ENCODE measurements around the gene MSMO1. TPM values are rescaled to one million over a fixed set of nuclear protein-coding genes. Genes with fewer than 3 reads are reported as not detected.

Gene MSMO1
- total and polyA plus RNA-seq, 5 donors: 12.9 to 29.0 (median 18.0) TPM

DNA sequence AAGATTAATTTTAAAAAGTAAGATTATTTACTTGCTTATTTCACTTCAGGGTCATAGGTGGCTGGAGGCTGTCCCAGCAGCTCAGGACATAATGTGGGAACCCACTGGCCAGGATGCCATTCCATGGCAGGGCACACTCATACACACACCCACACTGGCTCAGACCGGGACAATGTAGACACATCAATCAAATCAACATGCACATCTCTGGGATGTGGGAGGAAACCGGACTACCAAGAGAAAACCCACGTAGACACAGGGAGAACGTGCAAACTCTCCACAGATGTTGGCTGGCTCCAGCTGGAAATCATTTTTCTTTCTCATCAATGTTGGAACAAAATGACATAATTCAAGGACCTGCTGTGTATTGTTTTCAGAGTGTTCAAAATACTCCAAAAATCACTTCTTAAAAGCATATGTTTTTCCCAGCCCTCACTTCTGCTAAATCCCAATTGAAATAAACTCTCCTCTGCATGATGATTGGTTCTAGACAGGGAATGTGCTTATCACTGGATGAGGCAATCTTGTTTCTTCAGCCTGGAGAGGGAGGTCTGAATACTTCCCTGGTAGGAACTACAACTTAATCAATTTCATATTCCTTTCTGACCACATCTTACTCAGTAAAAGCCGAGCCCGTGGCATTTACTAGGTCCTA, 32.7 kb downstream of the MSMO1 start:
- WGBS: 43% methylated on average over 6 of the region's 6 CpGs
- no peak overlapping the region for H3K27ac ChIP-seq (ENCODE audit: low read length)
- ATAC-seq (peak in 1 of 2 donors; percentile 59), DNase-seq (no peak)
- no peaks in the 10 kb centered on the region for H3K9me3 ChIP-seq (ENCODE audit: control insufficient read depth, low read length)
- intact Hi-C loops (cut with DNase I): no loop called here
- no peak overlapping the region for H3K4me3 ChIP-seq (ENCODE audit: low read length)
- no peaks in the 10 kb centered on the region for H3K27me3 ChIP-seq (ENCODE audit: control insufficient read depth, insufficient read depth)
- no peaks in the 10 kb centered on the region for H3K4me1 ChIP-seq (ENCODE audit: control insufficient read depth, insufficient read depth, low read length)

DNA sequence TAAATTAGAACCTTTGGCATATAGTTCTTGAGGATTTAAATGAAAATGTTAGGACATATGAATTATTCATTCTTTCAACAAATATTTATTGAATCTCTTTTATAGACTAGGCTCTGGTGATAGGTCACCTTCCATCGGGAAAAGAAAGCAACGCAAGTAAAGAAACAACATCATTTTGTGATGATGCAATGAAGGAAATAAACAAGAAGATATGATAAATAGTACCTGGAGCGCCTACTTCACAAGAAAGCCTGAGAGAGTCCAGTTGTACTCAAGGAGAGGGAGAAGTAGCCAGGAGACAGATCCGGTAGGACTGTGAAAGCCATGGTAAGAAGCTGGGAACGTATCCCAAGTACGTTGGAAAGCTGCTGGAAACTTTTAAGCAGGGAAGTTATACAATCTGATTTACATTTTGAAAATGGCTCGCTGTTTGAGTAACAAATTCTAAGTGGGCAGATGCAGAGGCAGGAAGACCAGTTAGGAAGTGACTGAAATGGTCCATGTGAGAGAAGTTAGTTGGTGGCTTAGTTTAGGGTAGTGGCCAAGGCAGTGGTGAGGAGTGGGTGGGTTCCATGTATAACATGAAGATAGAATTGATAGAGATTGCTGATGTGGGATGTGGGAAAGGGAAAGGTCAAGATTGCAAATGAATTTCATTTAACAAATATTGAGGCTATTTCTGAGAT, 33.7 kb downstream of the MSMO1 start:
- H3K4me1 ChIP-seq (ENCODE audit: control insufficient read depth, insufficient read depth, low read length): no peaks in the 10 kb centered on the region
- WGBS: 83% methylated on average over 7 of the region's 7 CpGs
- intact Hi-C loops (cut with DNase I): no loop called here
- no peak overlapping the region for H3K4me3 ChIP-seq (ENCODE audit: low read length)
- no peak for ATAC-seq
- no peaks in the 10 kb centered on the region for H3K9me3 ChIP-seq (ENCODE audit: control insufficient read depth, low read length)
- H3K27me3 ChIP-seq (ENCODE audit: control insufficient read depth, insufficient read depth): no peaks in the 10 kb centered on the region
- no peak for DNase-seq
- no peak overlapping the region for H3K27ac ChIP-seq (ENCODE audit: low read length)

- 78% methylated on average over 2 of the region's 2 CpGs for WGBS
- H3K4me1 ChIP-seq (ENCODE audit: control insufficient read depth, insufficient read depth, low read length): no peaks in the 10 kb centered on the region
- H3K27me3 ChIP-seq (ENCODE audit: control insufficient read depth, insufficient read depth): no peaks in the 10 kb centered on the region
- no peak overlapping the region for H3K4me3 ChIP-seq (ENCODE audit: low read length)
- no peaks in the 10 kb centered on the region for H3K9me3 ChIP-seq (ENCODE audit: control insufficient read depth, low read length)
- no peak overlapping the region for H3K27ac ChIP-seq (ENCODE audit: low read length)
- no peak for ATAC-seq
- DNase-seq: no peak
- intact Hi-C loops (cut with DNase I): no loop called here
Observed at GRCh38 chr4:165361810-165362209, 34.3 kb downstream of the MSMO1 start.

- Histone ChIP-seq H3K4me1 (ENCODE audit: control insufficient read depth, insufficient read depth, low read length) (no peaks in the 10 kb centered on the region), H3K27me3 (ENCODE audit: control insufficient read depth, insufficient read depth) (no peaks in the 10 kb centered on the region), H3K9me3 (ENCODE audit: control insufficient read depth, low read length) (no peaks in the 10 kb centered on the region), H3K4me3 (ENCODE audit: low read length) (no peak overlapping the region), H3K27ac (ENCODE audit: low read length) (no peak overlapping the region)
- no peak for ATAC-seq
- no peak for DNase-seq
- intact Hi-C loops (cut with DNase I): no loop called here
- 61% methylated on average over 2 of the region's 2 CpGs for WGBS
Observed at GRCh38 chr4:165364452-165365080, 37.1 kb downstream of the MSMO1 start.

DNA sequence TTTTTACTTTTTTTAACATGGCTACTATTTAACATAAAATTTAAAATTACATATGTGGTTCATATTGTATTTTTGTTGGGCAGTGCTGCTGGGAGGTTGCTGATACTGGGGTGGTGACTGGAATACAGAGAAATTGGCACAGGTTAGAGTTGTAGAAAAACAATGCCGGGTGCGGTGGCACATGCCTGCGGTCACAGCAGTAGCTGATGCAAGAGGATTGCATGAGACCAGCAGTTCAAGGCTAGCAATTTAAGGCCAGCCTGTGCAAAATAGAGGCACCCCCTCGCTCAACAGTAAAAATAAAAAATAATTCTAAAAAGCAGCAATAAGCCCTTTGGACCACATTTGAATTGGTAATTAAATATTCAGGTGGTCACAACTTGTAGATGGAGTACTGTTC, 39.6 kb downstream of the MSMO1 start:
- no peaks in the 10 kb centered on the region for H3K4me1 ChIP-seq (ENCODE audit: control insufficient read depth, insufficient read depth, low read length)
- H3K9me3 ChIP-seq (ENCODE audit: control insufficient read depth, low read length): no peaks in the 10 kb centered on the region
- intact Hi-C loops (cut with DNase I): no loop called here
- no peaks in the 10 kb centered on the region for H3K27me3 ChIP-seq (ENCODE audit: control insufficient read depth, insufficient read depth)
- no peak overlapping the region for H3K27ac ChIP-seq (ENCODE audit: low read length)
- no peak for ATAC-seq
- DNase-seq: no peak
- WGBS: 89% methylated on average over 4 of the region's 4 CpGs
- no peak overlapping the region for H3K4me3 ChIP-seq (ENCODE audit: low read length)

DNA sequence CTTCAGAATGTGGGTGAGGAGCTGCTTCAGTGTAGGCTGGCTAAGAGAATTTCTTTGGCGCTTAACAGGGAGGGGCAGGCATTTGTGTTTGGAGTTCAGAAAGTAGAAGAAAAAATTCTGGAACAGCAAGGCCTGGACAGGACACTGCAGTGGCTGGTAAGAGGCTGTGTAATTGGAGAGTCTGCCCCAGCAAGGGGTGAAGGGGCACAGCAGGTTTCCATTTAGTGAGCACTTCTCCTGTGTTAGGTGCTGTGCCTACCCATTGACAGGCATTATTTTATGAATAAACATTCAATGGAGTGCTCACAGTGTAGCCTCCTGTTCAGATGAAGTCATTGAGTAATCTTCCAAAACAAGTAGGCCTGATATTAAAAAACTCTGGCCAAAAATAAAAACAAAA, 40.6 kb downstream of the MSMO1 start:
- 91% methylated on average over 1 of the region's 1 CpG for WGBS
- intact Hi-C loops (cut with DNase I): no loop called here
- no peak overlapping the region for H3K4me3 ChIP-seq (ENCODE audit: low read length)

GRCh38 chr4:165368567-165368966, 41.1 kb downstream of the MSMO1 start:
- H3K4me1 ChIP-seq (ENCODE audit: control insufficient read depth, insufficient read depth, low read length): no peaks in the 10 kb centered on the region
- no peaks in the 10 kb centered on the region for H3K27me3 ChIP-seq (ENCODE audit: control insufficient read depth, insufficient read depth)
- no peak overlapping the region for H3K4me3 ChIP-seq (ENCODE audit: low read length)
- WGBS: 90% methylated on average over 1 of the region's 1 CpG
- intact Hi-C loops (cut with DNase I): no loop called here
- no peak for DNase-seq
- H3K9me3 ChIP-seq (ENCODE audit: control insufficient read depth, low read length): no peaks in the 10 kb centered on the region
- H3K27ac ChIP-seq (ENCODE audit: low read length): no peak overlapping the region
- no peak for ATAC-seq

More for the DNA sequence above, 40.6 kb downstream of the MSMO1 start:
- no peaks in the 10 kb centered on the region for H3K27me3 ChIP-seq (ENCODE audit: control insufficient read depth, insufficient read depth)
- ATAC-seq (no peak), DNase-seq (no peak)
- no peak overlapping the region for H3K27ac ChIP-seq (ENCODE audit: low read length)
- H3K4me1 ChIP-seq (ENCODE audit: control insufficient read depth, insufficient read depth, low read length): no peaks in the 10 kb centered on the region
- no peaks in the 10 kb centered on the region for H3K9me3 ChIP-seq (ENCODE audit: control insufficient read depth, low read length)

DNA sequence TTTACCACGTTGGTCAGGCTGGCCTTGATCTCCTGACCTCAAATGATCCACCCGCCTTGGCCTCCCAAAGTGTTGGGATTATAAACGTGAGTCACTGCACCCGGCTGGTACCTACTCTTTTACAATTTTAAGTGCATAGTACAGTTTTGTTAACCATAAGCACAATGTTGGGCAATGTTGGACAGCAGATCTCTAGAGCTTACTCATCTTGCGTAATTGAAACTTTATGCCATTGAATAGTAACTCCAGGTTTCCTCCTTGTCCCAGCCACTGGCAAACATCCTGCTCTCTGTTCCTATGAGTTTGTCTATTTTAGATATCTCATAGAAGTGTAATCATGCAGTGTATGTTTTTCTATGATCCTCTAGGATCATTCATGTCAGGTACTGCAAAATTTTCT, 42.1 kb downstream of the MSMO1 start:
- intact Hi-C loops (cut with DNase I): no loop called here
- DNase-seq: no peak
- Histone ChIP-seq H3K27ac (ENCODE audit: low read length) (no peak overlapping the region), H3K9me3 (ENCODE audit: control insufficient read depth, low read length) (no peaks in the 10 kb centered on the region), H3K27me3 (ENCODE audit: control insufficient read depth, insufficient read depth) (no peaks in the 10 kb centered on the region), H3K4me1 (ENCODE audit: control insufficient read depth, insufficient read depth, low read length) (no peaks in the 10 kb centered on the region), H3K4me3 (ENCODE audit: low read length) (no peak overlapping the region)
- ATAC-seq: no peak
- 69% methylated on average over 5 of the region's 5 CpGs for WGBS

GRCh38 chr4:165370530-165370929, 43.1 kb downstream of the MSMO1 start:
- ATAC-seq (no peak), DNase-seq (no peak)
- 87% methylated on average over 1 of the region's 1 CpG for WGBS
- Histone ChIP-seq H3K9me3 (ENCODE audit: control insufficient read depth, low read length) (no peaks in the 10 kb centered on the region), H3K27ac (ENCODE audit: low read length) (no peak overlapping the region), H3K4me3 (ENCODE audit: low read length) (no peak overlapping the region), H3K4me1 (ENCODE audit: control insufficient read depth, insufficient read depth, low read length) (no peaks in the 10 kb centered on the region), H3K27me3 (ENCODE audit: control insufficient read depth, insufficient read depth) (no peaks in the 10 kb centered on the region)
- intact Hi-C loops (cut with DNase I): no loop called here

- Histone ChIP-seq H3K27ac (ENCODE audit: low read length) (no peak overlapping the region), H3K27me3 (ENCODE audit: control insufficient read depth, insufficient read depth) (no peaks in the 10 kb centered on the region), H3K9me3 (ENCODE audit: control insufficient read depth, low read length) (no peaks in the 10 kb centered on the region), H3K4me1 (ENCODE audit: control insufficient read depth, insufficient read depth, low read length) (peaks cover 2% of the 10 kb centered on the region), H3K4me3 (ENCODE audit: low read length) (no peak overlapping the region)
- intact Hi-C loops (cut with DNase I): no loop called here
- ATAC-seq (no peak), DNase-seq (no peak)
- 69% methylated on average over 2 of the region's 2 CpGs for WGBS
Observed at GRCh38 chr4:165375465-165375864, 48.0 kb downstream of the MSMO1 start.

DNA sequence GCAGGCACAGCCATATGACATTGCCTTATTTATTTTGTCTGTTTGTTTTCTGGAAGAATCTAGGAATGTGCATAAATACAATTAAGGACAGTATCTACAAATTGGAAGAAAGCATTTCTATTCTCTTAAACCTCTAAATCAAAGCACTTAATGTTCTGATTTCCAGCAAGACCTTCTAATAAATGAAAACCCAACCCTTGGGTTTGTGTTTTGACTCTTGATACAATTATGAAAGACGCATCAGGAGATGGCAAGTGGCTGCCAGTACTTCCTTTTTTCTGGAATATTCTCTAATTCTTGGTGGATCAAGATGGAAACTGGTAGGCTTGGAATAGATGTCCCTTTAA, 50.9 kb downstream of the MSMO1 start:
- H3K27ac ChIP-seq (ENCODE audit: low read length): no peak overlapping the region
- ATAC-seq (no peak), DNase-seq (no peak)
- no peaks in the 10 kb centered on the region for H3K27me3 ChIP-seq (ENCODE audit: control insufficient read depth, insufficient read depth)
- intact Hi-C loops (cut with DNase I): no loop called here
- peaks cover 2% of the 10 kb centered on the region for H3K4me1 ChIP-seq (ENCODE audit: control insufficient read depth, insufficient read depth, low read length)
- no peaks in the 10 kb centered on the region for H3K9me3 ChIP-seq (ENCODE audit: control insufficient read depth, low read length)
- 38% methylated on average over 1 of the region's 1 CpG for WGBS
- peak overlapping the region; percentile 58 for H3K4me3 ChIP-seq (ENCODE audit: low read length)

All from right cardiac atrium (tissue), 5 donors.